K562 (cell line): Measurements from ENCODE around the gene PDE6D. TPM values are rescaled to one million over a fixed set of nuclear protein-coding genes. Genes with fewer than 3 reads are reported as not detected.

Experiments
- BACH1 ChIP-seq: fragments of 200-800 bp; sonication (Bioruptor generic); IDR thresholded peaks from 2 replicates; pipeline ENCODE4 v1.6.1; 2016; ENCODE audit warnings: missing genetic modification characterization, missing compliant biosample characterization
- BDP1 ChIP-seq: IDR thresholded peaks from 3 replicates; pipeline ENCODE4 v1.6.1; 2011; ENCODE audit not compliant: insufficient read length, insufficient read depth
- CBFA2T2 ChIP-seq: fragments of 450-650 bp; conservative IDR thresholded peaks from 2 replicates; pipeline ENCODE4 v1.6.1; 2017; ENCODE audit warnings: mild to moderate bottlenecking
- CLOCK ChIP-seq: fragments of 250-450 bp; sonication (Bioruptor Pico); IDR thresholded peaks from 2 replicates; pipeline ENCODE4 v1.4.0; 2020; ENCODE audit warnings: mild to moderate bottlenecking, moderate library complexity, borderline replicate concordance
- CREB3L1 ChIP-seq: fragments of 450-650 bp; IDR thresholded peaks from 2 replicates; pipeline ENCODE4 v1.6.1; 2014; ENCODE audit warnings: low read depth, mild to moderate bottlenecking, moderate library complexity, borderline replicate concordance
- CTCFL ChIP-seq: IDR thresholded peaks from 2 replicates; pipeline ENCODE4 v1.6.1; 2011; ENCODE audit warnings: borderline replicate concordance, low read depth, mild to moderate bottlenecking, moderate library complexity, low read length; ENCODE audit not compliant: insufficient read depth, poor library complexity, severe bottlenecking
- FOSL1 ChIP-seq: fragments of 200-800 bp; sonication (Bioruptor generic); conservative IDR thresholded peaks from 2 replicates; pipeline ENCODE4 v1.6.1; 2016; ENCODE audit warnings: missing genetic modification characterization, missing compliant biosample characterization
- ILK ChIP-seq: fragments of 450-650 bp; IDR thresholded peaks from 2 replicates; pipeline ENCODE4 v1.6.1; 2016; ENCODE audit warnings: missing genetic modification characterization, low read depth, mild to moderate bottlenecking, missing compliant biosample characterization, moderate library complexity, borderline replicate concordance
- MIER1 ChIP-seq: fragments of 450-650 bp; IDR thresholded peaks from 2 replicates; pipeline ENCODE4 v1.6.1; 2016; ENCODE audit warnings: antibody characterized with exemption, mild to moderate bottlenecking, low read depth
- MXI1 ChIP-seq: IDR thresholded peaks from 2 replicates; pipeline ENCODE4 v1.6.1; 2011; ENCODE audit warnings: low read depth, mild to moderate bottlenecking, improper control_type of control experiment, low read length
- NFXL1 ChIP-seq: fragments of 450-650 bp; formaldehyde crosslinking; IDR thresholded peaks from 2 replicates; pipeline ENCODE4 v1.4.0; 2021; ENCODE audit warnings: mild to moderate bottlenecking
- PHF20 ChIP-seq: fragments of 450-650 bp; IDR thresholded peaks from 2 replicates; pipeline ENCODE4 v1.6.1; 2018; ENCODE audit not compliant: partially characterized antibody
- ZBED1 ChIP-seq: IDR thresholded peaks from 2 replicates; pipeline ENCODE4 v1.6.1; 2014
- ZNF347 ChIP-seq: fragments of 450-650 bp; formaldehyde crosslinking; IDR thresholded peaks from 2 replicates; pipeline ENCODE4 v1.4.0; 2020; ENCODE audit warnings: low read depth, mild to moderate bottlenecking, moderate library complexity
- ZNF717 ChIP-seq: fragments of 250-450 bp; sonication (Bioruptor Pico); IDR thresholded peaks from 2 replicates; pipeline ENCODE4 v1.5.0; 2021
- ZNF766 ChIP-seq: fragments of 200-800 bp; sonication (Bioruptor generic); conservative IDR thresholded peaks from 2 replicates; pipeline ENCODE4 v1.6.1; 2016; ENCODE audit warnings: missing genetic modification characterization, missing compliant biosample characterization
- polyA plus RNA-seq, 8 experiments: library from polyadenylated mRNA; depleted of rRNA in 4 of 8; stranded (reverse) in 5 of 8; unstranded in 3 of 8; fragments of >200 nt; fragmentation: Nextera tagmentation in 2 of 8; fragmentation: Illumina TruSeq in 1 of 8; extraction: Ambion mirVana in 2 of 8; extraction: Trizol in 1 of 8; gene quantifications; 2 replicates each; pipeline versions ENCODE4 v1.2.1 to v1.2.3, GENCODE V29; 2011 to 2014; ENCODE audit warnings: inconsistent platforms in 1 of 8, missing spikeins in 1 of 8
- total RNA-seq, 7 experiments: library from RNA; depleted of rRNA in 6 of 7; stranded (reverse); fragments of >200 nt in 6 of 7; fragmentation: Illumina TruSeq in 2 of 7; extraction: Trizol in 2 of 7; gene quantifications; 2 replicates each; pipeline versions ENCODE4 v1.2.1 to v1.2.3, GENCODE V29; 2011 to 2021; ENCODE audit warnings: low replicate concordance in 1 of 7
- TF ChIP-seq, protein P1 (sequence below): IDR thresholded peaks from 2 replicates; pipeline ENCODE4 v1.6.1; 2016; ENCODE audit warnings: missing genetic modification characterization, missing compliant biosample characterization
- TF ChIP-seq, protein P2 (sequence below), 2 experiments: fragments of 450-650 bp; conservative IDR thresholded peaks; 2 replicates each; pipeline ENCODE4 v1.6.1; 2017; ENCODE audit warnings: mild to moderate bottlenecking in 2 of 2, moderate library complexity in 2 of 2

The PDE6D gene
- total and polyA plus RNA-seq, 9 of the 15 experiments (the other 6 are each of a cell fraction or from before 2014, with no cell fraction given), result 0.65 to 11.6 (median 7.0) TPM

DNA sequence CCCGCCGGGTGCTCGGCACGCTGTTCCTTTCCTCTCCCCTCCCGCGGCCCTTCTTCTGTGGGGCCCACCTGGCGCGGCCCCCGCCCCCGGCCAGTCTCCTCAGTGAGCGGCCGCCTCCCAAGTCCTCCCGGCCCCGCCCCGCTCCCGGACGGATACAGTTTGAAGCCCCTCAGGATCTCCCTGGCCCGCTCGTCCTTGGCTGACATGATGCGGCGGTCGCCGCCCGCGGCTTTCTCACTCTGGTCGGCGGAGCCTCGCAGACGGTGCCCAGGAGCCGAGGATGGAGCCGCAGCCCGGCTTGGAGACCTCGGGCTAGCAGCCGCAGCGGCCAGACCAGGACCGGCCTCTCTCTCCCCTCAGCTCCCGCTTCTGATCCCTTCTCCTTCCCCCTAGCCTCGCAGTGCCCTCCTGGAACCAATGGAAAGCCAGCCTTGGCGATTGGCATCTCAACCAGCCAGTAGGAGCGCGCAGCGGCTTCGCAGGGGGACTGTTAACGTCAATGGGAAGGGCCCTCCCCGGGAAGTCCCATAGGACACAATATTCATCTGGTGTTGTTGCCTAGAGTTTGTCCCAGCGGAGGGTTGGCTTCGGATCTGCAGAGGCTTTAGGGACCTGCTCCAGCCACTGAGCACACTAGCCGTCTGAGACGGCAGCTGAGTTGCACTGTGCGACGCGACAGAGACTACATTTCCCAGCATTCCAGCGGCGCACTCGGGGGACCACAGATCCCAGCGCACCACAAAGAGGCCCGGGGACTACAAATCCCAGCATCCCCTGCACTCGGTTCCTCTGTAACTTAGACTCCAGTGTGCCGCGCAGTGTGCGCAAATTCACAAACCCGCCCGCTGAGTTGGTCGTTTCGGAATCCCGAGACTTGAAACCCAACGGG, at the start of gene PDE6D (continued):
- TF ChIP-seq CLOCK (CRISPR knock-in tag) (no peak), CBFA2T2 (no peak), ZBED1 (no peak), BACH1 (tag) (no peak), CTCFL (no peak), ZNF766 (peak; percentile 85), ILK (tag) (no peak), ZNF717 (CRISPR knock-in tag) (no peak), BDP1 (no peak), MXI1 (no peak), FOSL1 (tag) (no peak), PHF20 (no peak), NFXL1 (no peak), ZNF347 (CRISPR knock-in tag) (no peak), MIER1 (no peak), CREB3L1 (peak; percentile 95)
- TF ChIP-seq, protein P1, sequence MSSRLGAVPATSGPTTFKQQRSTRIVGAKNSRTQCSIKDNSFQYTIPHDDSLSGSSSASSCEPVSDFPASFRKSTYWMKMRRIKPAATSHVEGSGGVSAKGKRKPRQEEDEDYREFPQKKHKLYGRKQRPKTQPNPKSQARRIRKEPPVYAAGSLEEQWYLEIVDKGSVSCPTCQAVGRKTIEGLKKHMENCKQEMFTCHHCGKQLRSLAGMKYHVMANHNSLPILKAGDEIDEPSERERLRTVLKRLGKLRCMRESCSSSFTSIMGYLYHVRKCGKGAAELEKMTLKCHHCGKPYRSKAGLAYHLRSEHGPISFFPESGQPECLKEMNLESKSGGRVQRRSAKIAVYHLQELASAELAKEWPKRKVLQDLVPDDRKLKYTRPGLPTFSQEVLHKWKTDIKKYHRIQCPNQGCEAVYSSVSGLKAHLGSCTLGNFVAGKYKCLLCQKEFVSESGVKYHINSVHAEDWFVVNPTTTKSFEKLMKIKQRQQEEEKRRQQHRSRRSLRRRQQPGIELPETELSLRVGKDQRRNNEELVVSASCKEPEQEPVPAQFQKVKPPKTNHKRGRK (tag), result no peak
- TF ChIP-seq, protein P2, sequence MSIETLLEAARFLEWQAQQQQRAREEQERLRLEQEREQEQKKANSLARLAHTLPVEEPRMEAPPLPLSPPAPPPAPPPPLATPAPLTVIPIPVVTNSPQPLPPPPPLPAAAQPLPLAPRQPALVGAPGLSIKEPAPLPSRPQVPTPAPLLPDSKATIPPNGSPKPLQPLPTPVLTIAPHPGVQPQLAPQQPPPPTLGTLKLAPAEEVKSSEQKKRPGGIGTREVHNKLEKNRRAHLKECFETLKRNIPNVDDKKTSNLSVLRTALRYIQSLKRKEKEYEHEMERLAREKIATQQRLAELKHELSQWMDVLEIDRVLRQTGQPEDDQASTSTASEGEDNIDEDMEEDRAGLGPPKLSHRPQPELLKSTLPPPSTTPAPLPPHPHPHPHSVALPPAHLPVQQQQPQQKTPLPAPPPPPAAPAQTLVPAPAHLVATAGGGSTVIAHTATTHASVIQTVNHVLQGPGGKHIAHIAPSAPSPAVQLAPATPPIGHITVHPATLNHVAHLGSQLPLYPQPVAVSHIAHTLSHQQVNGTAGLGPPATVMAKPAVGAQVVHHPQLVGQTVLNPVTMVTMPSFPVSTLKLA (conservative IDR thresholded peaks at IDR 0.05), result peak; percentile 41 to 76; a peak in 2 of 4 replicates
